HCT116 (cell line): ENCODE data around the gene GEN1. TPM values are rescaled to one million over a fixed set of nuclear protein-coding genes. Genes with fewer than 3 reads are reported as not detected.
"Not testable (repeated sequence)": the region's sequence is repeated elsewhere in the genome, so short reads cannot be mapped to it uniquely, and the experiment has no call there.

Experiments
- ATAC-seq: fragments of 200-7000 bp; cut with Tn5 transposase; 2 replicates; pipeline ENCODE4 v1.9.1; 2020; ENCODE audit warnings: mild to moderate bottlenecking, moderate library complexity
- BruUV-seq: library from RNA; stranded (reverse); fragments of 400-500 nt; replicated peaks from 2 replicates; lab custom pipeline; 2021; lab: Mats Ljungman, UMichigan
- CTCF ChIA-PET: fragments of 300-600 bp; sonication (Branson Sonifier 250); formaldehyde crosslinking; loops from one replicate; lab custom pipeline; 2021; ENCODE audit warnings: antibody characterized with exemption; lab: Charles Lee
- POLR2A ChIA-PET: fragments of 300-600, 350-600 bp; sonication (Branson Sonifier 250); formaldehyde crosslinking; loops from one replicate; lab custom pipeline; 2021; ENCODE audit warnings: antibody characterized with exemption; lab: Charles Lee
- RAD21 ChIA-PET, 2 experiments: fragments of 300-600 bp; sonication (Branson Sonifier 250); formaldehyde crosslinking; loops; one replicate each; lab custom pipeline; 2023; ENCODE audit warnings: low total read pairs in 2 of 2; ENCODE audit not compliant: uncharacterized antibody in 2 of 2, unreplicated experiment in 2 of 2, low non-redundant PET in 1 of 2; lab: Charles Lee
- DNase-seq: peaks from one replicate; pipeline ENCODE4 v3.0.0-alpha.2; 2010; ENCODE audit warnings: low read depth, low spot score
- H2AFZ ChIP-seq: fragments of 200-600 bp; shearing (Covaris generic), sonication (generic); 2 replicates; pipeline ENCODE4 v1.6.1; 2017; ENCODE audit warnings: low read depth, mixed run types, mixed read lengths, antibody characterized with exemption, low read length; ENCODE audit not compliant: poor library complexity, severe bottlenecking
- H3K27ac ChIP-seq: 2 replicates; pipeline ENCODE4 v1.5.1; 2012; ENCODE audit warnings: low read depth, low read length
- H3K27me3 ChIP-seq: fragments of 200-600 bp; sonication (generic); 2 replicates; pipeline ENCODE4 v1.6.1; 2016; ENCODE audit warnings: mixed run types, low read length, mixed read lengths; ENCODE audit not compliant: insufficient read depth
- H3K36me3 ChIP-seq, 2 experiments: fragments of 200-500 bp in 1 of 2; fragments of 200-600 bp in 1 of 2; sonication (Bioruptor generic) in 1 of 2; sonication (generic) in 1 of 2; 2 replicates each; pipeline versions ENCODE4 v1.5.1 to v1.6.1; 2014 to 2016; ENCODE audit warnings: low read length in 2 of 2, inconsistent platforms in 1 of 2, mixed read lengths in 1 of 2, mixed run types in 1 of 2; ENCODE audit not compliant: insufficient read depth in 2 of 2, control insufficient read depth in 1 of 2
- H3K4me1 ChIP-seq, 2 experiments: fragments of 200-600 bp in 1 of 2; sonication (generic) in 1 of 2; 2 replicates each; pipeline versions ENCODE4 v1.5.1 to v1.6.1; 2012 to 2017; ENCODE audit warnings: low read length in 2 of 2, inconsistent platforms in 1 of 2, mild to moderate bottlenecking in 1 of 2, mixed read lengths in 1 of 2, mixed run types in 1 of 2, moderate library complexity in 1 of 2; ENCODE audit not compliant: insufficient read depth in 2 of 2, control insufficient read depth in 1 of 2
- H3K4me2 ChIP-seq: fragments of 200-600 bp; sonication (generic); 2 replicates; pipeline ENCODE4 v1.6.1; 2017; ENCODE audit warnings: mixed run types, low read length, mixed read lengths
- H3K4me3 ChIP-seq, 2 experiments: fragments of 200-600 bp in 1 of 2; sonication (generic) in 1 of 2; replicated peaks in 1 of 2; 2 replicates each; pipeline ENCODE4 v1.5.1; 2011 to 2016; ENCODE audit warnings: low read length in 2 of 2, control low read depth in 1 of 2, low read depth in 1 of 2, mild to moderate bottlenecking in 1 of 2, mixed read lengths in 1 of 2, mixed run types in 1 of 2
- H3K79me2 ChIP-seq: fragments of 200-600 bp; sonication (generic); 2 replicates; pipeline ENCODE4 v1.6.1; 2017; ENCODE audit warnings: mild to moderate bottlenecking, mixed run types, low read length, moderate library complexity, mixed read lengths; ENCODE audit not compliant: insufficient read depth
- H3K9ac ChIP-seq: fragments of 200-600 bp; sonication (generic); 2 replicates; pipeline ENCODE4 v1.6.1; 2016; ENCODE audit warnings: low read length, mixed read lengths
- H3K9me2 ChIP-seq: fragments of 200-600 bp; sonication (generic), shearing (Covaris generic); 2 replicates; pipeline ENCODE4 v1.6.1; 2017; ENCODE audit warnings: mixed run types, mild to moderate bottlenecking, moderate library complexity; ENCODE audit not compliant: insufficient read depth
- H3K9me3 ChIP-seq, 2 experiments: fragments of 200-500 bp in 1 of 2; fragments of 200-600 bp in 1 of 2; sonication (Bioruptor generic) in 1 of 2; sonication (generic) in 1 of 2; 2 replicates each; pipeline ENCODE4 v1.6.1; 2014 to 2017; ENCODE audit warnings: low read length in 2 of 2, mixed read lengths in 2 of 2, inconsistent platforms in 1 of 2, low read depth in 1 of 2, mild to moderate bottlenecking in 1 of 2, mixed run types in 1 of 2, moderate library complexity in 1 of 2; ENCODE audit not compliant: control insufficient read depth in 1 of 2, insufficient read depth in 1 of 2
- H4K20me1 ChIP-seq: fragments of 200-600 bp; sonication (generic), shearing (Covaris generic); 2 replicates; pipeline ENCODE4 v1.6.1; 2017; ENCODE audit warnings: mixed run types, mild to moderate bottlenecking, moderate library complexity; ENCODE audit not compliant: insufficient read depth
- ATF3 ChIP-seq: IDR thresholded peaks from 2 replicates; pipeline ENCODE4 v1.6.1; 2012
- CBX3 ChIP-seq: IDR thresholded peaks from 2 replicates; pipeline ENCODE4 v1.6.1; 2012; ENCODE audit warnings: low read depth
- CTCF ChIP-seq, 3 experiments: fragments of 200-600 bp in 1 of 3; sonication (generic) in 1 of 3; IDR thresholded peaks in 2 of 3; conservative IDR thresholded peaks in 1 of 3; 2 replicates each; pipeline ENCODE4 v1.5.1; 2012 to 2017; ENCODE audit warnings: low read depth in 2 of 3, low read length in 2 of 3, antibody characterized with exemption in 1 of 3, borderline replicate concordance in 1 of 3, control low read depth in 1 of 3, mild to moderate bottlenecking in 1 of 3, mixed read lengths in 1 of 3, mixed run types in 1 of 3, moderate library complexity in 1 of 3; ENCODE audit not compliant: insufficient read depth in 1 of 3
- EGR1 ChIP-seq: IDR thresholded peaks from 2 replicates; pipeline ENCODE4 v1.6.1; 2012; ENCODE audit warnings: low read depth
- EZH2phosphoT487 ChIP-seq: fragments of 200-600 bp; IDR thresholded peaks from 2 replicates; pipeline ENCODE4 v1.6.1; 2018; ENCODE audit warnings: antibody characterized with exemption, borderline replicate concordance
- FOSL1 ChIP-seq: IDR thresholded peaks from 2 replicates; pipeline ENCODE4 v1.6.1; 2012; ENCODE audit warnings: low read depth
- JUND ChIP-seq: IDR thresholded peaks from 2 replicates; pipeline ENCODE4 v1.6.1; 2012
- MAX ChIP-seq: IDR thresholded peaks from 2 replicates; pipeline ENCODE4 v1.6.1; 2012
- POLR2AphosphoS5 ChIP-seq: IDR thresholded peaks from 2 replicates; pipeline ENCODE4 v1.6.1; 2011; ENCODE audit warnings: mild to moderate bottlenecking, low read depth, low read length, moderate library complexity
- RAD21 ChIP-seq: IDR thresholded peaks from 2 replicates; pipeline ENCODE4 v1.6.1; 2012; ENCODE audit warnings: low read depth, mild to moderate bottlenecking
- REST ChIP-seq: IDR thresholded peaks from 2 replicates; pipeline ENCODE4 v1.6.1; 2012; ENCODE audit warnings: low read depth
- SIN3A ChIP-seq: IDR thresholded peaks from 2 replicates; pipeline ENCODE4 v1.6.1; 2012; ENCODE audit warnings: low read depth
- SP1 ChIP-seq: IDR thresholded peaks from 2 replicates; pipeline ENCODE4 v1.6.1; 2012; ENCODE audit warnings: low read depth
- SRF ChIP-seq: IDR thresholded peaks from 2 replicates; pipeline ENCODE4 v1.6.1; 2012; ENCODE audit warnings: low read depth
- TCF7L2 ChIP-seq: IDR thresholded peaks from 2 replicates; pipeline ENCODE4 v1.7.0; 2011; ENCODE audit warnings: borderline replicate concordance, inconsistent platforms; ENCODE audit not compliant: insufficient read depth, insufficient read length; ENCODE audit errors: extremely low read depth
- YY1 ChIP-seq: IDR thresholded peaks from 2 replicates; pipeline ENCODE4 v1.6.1; 2011; ENCODE audit warnings: low read length, low read depth, moderate library complexity, mild to moderate bottlenecking; ENCODE audit not compliant: insufficient replicate concordance; ENCODE audit errors: extremely low read depth
- intact Hi-C: fragments of 100-400 bp; cut with micrococcal nuclease; formaldehyde crosslinking; loops from 2 replicates; pipeline ENCODE4 v1.10.0; 2022
- total RNA-seq: library from RNA; stranded (reverse); gene quantifications from one replicate; pipeline ENCODE4 v1.2.1, GENCODE V29; 2021; ENCODE audit not compliant: unreplicated experiment

The GEN1 gene
- total RNA-seq, 1 experiment from 2014 or later: 19.7 TPM

- Histone ChIP-seq H3K9me2 (no peaks in the 10 kb centered on the region), H3K36me3 (no peaks in the 10 kb centered on the region), H3K27me3 (0 out of 2 replicates have a peak, but pooled peaks cover 4% of the 10 kb centered on the region), H2AFZ (no peak overlapping the region), H3K9me3 (no peaks in the 10 kb centered on the region), H3K27ac (no peak overlapping the region), H3K4me3 (no peak overlapping the region), H3K4me1 (no peaks in the 10 kb centered on the region), H3K79me2 (no peaks in the 10 kb centered on the region), H3K9ac (no peak overlapping the region), H4K20me1 (no peaks in the 10 kb centered on the region), H3K4me2 (no peak overlapping the region)
- CTCF ChIA-PET: no interaction called here
- RAD21 ChIA-PET: no interaction called here
- ATAC-seq (no peak), DNase-seq (no peak)
- no peak for TF ChIP-seq CBX3
- no peak for TF ChIP-seq TCF7L2
- TF ChIP-seq MAX: no peak
- TF ChIP-seq SRF: no peak
- TF ChIP-seq YY1: no peak
- TF ChIP-seq JUND: no peak
- no peak for TF ChIP-seq ATF3
- TF ChIP-seq EZH2phosphoT487: no peak
- TF ChIP-seq SIN3A: no peak
- TF ChIP-seq POLR2AphosphoS5: no peak
- no peak for TF ChIP-seq CTCF (IDR thresholded peaks at IDR 0.05 in 2 of 3, conservative IDR thresholded peaks at IDR 0.05 in 1 of 3; ENCODE audit: borderline replicate concordance in 1 of 3, insufficient read depth in 1 of 3, low read depth in 2 of 3, low read length in 2 of 3)
- no peak for TF ChIP-seq RAD21
- no peak for TF ChIP-seq EGR1
- no peak for TF ChIP-seq FOSL1
- TF ChIP-seq SP1: no peak
- no peak for TF ChIP-seq REST
- no TSS peak for BruUV-seq
- POLR2A ChIA-PET: no interaction called here
- intact Hi-C loops: no loop called here
Measured at GRCh38 chr2:17822445-17823117, 68.6 kb downstream of the GEN1 start.

GRCh38 chr2:17823646-17824045 is 69.7 kb downstream of the GEN1 start:
- ATAC-seq, RAD21 ChIA-PET, DNase-seq: not testable (repeated sequence)

More at GRCh38 chr2:17823646-17824045, 69.7 kb downstream of the GEN1 start:
- H3K4me1 ChIP-seq, H4K20me1 ChIP-seq, H2AFZ ChIP-seq, H3K27ac ChIP-seq, H3K9me3 ChIP-seq, BruUV-seq, H3K36me3 ChIP-seq, H3K9me2 ChIP-seq, CTCF ChIA-PET, H3K27me3 ChIP-seq, intact Hi-C loops, H3K4me3 ChIP-seq, H3K4me2 ChIP-seq, H3K9ac ChIP-seq, H3K79me2 ChIP-seq: not testable (repeated sequence)
- POLR2A ChIA-PET: interaction anchor here (0.7 kb wide), 1 partner anchor 10 kb away, joined by 3 read pairs; no protein-coding TSS in a partner anchor
